Activated CD4-positive, alpha-beta T cell treated with anti-CD3 and anti-CD28 coated beads for 24 hours (primary cell): ENCODE data around the gene ADRB1.

ENCODE experiments used
- DNase-seq, 2 donors: peaks; one replicate each; pipeline ENCODE4 v3.0.0-alpha.2; 2020; ENCODE audit warnings: low read depth in 2 of 2

The ADRB1 gene

GRCh38 chr10:114026189-114027040 is 17.3 kb upstream of the ADRB1 start:
- DNase-seq, result no peak

- no peak for DNase-seq
Observed at GRCh38 chr10:114027041-114027394, 16.6 kb upstream of the ADRB1 start.

GRCh38 chr10:114027951-114028350 is 15.7 kb upstream of the ADRB1 start:
- no peak for DNase-seq

- no peak for DNase-seq
Observed at GRCh38 chr10:114028425-114028824, 15.2 kb upstream of the ADRB1 start.

- no peak for DNase-seq
Observed at GRCh38 chr10:114029655-114030054, 14.0 kb upstream of the ADRB1 start.

- no peak for DNase-seq
Observed at GRCh38 chr10:114030140-114030539, 13.5 kb upstream of the ADRB1 start.

- DNase-seq, result no peak
Observed at GRCh38 chr10:114031073-114031972, 12.3 kb upstream of the ADRB1 start.

- no peak for DNase-seq
Observed at GRCh38 chr10:114033566-114033965, 10.1 kb upstream of the ADRB1 start.

GRCh38 chr10:114034923-114035645 is 8.6 kb upstream of the ADRB1 start:
- no peak for DNase-seq

- DNase-seq, result no peak
Observed at GRCh38 chr10:114035791-114036190, 7.9 kb upstream of the ADRB1 start.

GRCh38 chr10:114038819-114039218 is 4.8 kb upstream of the ADRB1 start:
- DNase-seq, result no peak

- no peak for DNase-seq
Observed at GRCh38 chr10:114041166-114041565, 2.5 kb upstream of the ADRB1 start.

- DNase-seq, result no peak
Observed at GRCh38 chr10:114042895-114043531, 653 bp upstream of the ADRB1 start.

- no peak for DNase-seq
Observed at GRCh38 chr10:114044247-114045135, 825 bp downstream of the ADRB1 start.

GRCh38 chr10:114045136-114046086 is 1.7 kb downstream of the ADRB1 start:
- no peak for DNase-seq

- no peak for DNase-seq
Observed at GRCh38 chr10:114046087-114046458, 2.4 kb downstream of the ADRB1 start.

GRCh38 chr10:114048472-114048871 is 4.8 kb downstream of the ADRB1 start:
- no peak for DNase-seq

GRCh38 chr10:114051714-114052113 is 8.0 kb downstream of the ADRB1 start:
- DNase-seq, result no peak

GRCh38 chr10:114052255-114052654 is 8.6 kb downstream of the ADRB1 start:
- DNase-seq, result no peak

GRCh38 chr10:114053946-114054345 is 10.3 kb downstream of the ADRB1 start:
- no peak for DNase-seq
